ENCODE data around the gene MTMR3.

GRCh38 chr22:29856496-29856895, 26.5 kb upstream of the MTMR3 start:
- no peak for TF ChIP-seq CTCF (IDR thresholded peaks at IDR 0.05; ENCODE audit: borderline replicate concordance, extremely low read depth, low read length, poor library complexity, severe bottlenecking)
- no peak for TF ChIP-seq EZH2 (IDR thresholded peaks at IDR 0.05; ENCODE audit: borderline replicate concordance, low read depth, low read length, severe bottlenecking)
